ENCODE results near the gene ATPAF2.

Gene ATPAF2

GRCh38 chr17:17985153-17985552 lies 53.8 kb downstream of the ATPAF2 start:
- FAIRE-seq: no peak

- no peak for FAIRE-seq
Measured at GRCh38 chr17:17983776-17984175, 55.2 kb downstream of the ATPAF2 start.

DNA sequence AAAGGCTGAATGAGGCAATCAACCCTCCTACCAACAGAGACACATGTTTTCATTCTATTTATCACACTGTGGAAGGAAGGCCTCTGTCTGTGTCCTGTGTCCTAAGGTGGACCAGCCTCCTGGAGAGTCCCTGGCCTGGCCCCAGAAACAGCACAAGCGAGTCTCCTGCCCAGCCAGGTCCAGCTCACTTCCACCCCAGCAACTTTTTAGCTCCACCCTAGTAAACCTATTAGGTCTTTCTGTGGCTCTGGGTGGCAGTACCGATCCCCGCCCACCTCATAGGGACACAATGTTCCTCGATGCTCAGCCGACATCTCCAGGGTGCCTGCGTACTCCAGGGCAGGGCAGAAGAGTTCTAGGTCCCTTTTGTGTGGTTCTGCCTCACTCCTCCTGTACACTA lies 55.6 kb downstream of the ATPAF2 start:
- FAIRE-seq: no peak

DNA sequence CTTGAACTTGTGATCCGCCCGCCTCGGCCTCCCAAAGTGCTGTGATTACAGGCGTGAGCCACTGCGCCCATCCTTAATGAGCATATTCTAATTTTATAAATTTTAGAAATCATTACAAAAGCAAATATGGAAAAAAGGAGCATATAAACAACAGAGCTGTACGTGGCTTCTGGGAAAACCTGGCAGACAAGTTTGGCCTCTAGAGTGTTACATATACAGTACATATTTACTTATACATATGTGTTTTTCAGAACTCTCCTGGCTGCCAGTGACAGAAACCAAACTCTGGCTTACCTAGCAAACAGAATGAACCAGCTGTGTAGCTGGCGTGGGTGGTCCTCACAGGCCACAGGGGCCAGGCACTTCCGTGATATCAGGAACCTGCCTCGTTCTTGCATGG lies 56.2 kb downstream of the ATPAF2 start:
- FAIRE-seq: no peak

GRCh38 chr17:17981330-17981729 lies 57.6 kb downstream of the ATPAF2 start:
- FAIRE-seq: no peak

- no peak for FAIRE-seq
Measured at GRCh38 chr17:17979778-17980177, 59.2 kb downstream of the ATPAF2 start.

DNA sequence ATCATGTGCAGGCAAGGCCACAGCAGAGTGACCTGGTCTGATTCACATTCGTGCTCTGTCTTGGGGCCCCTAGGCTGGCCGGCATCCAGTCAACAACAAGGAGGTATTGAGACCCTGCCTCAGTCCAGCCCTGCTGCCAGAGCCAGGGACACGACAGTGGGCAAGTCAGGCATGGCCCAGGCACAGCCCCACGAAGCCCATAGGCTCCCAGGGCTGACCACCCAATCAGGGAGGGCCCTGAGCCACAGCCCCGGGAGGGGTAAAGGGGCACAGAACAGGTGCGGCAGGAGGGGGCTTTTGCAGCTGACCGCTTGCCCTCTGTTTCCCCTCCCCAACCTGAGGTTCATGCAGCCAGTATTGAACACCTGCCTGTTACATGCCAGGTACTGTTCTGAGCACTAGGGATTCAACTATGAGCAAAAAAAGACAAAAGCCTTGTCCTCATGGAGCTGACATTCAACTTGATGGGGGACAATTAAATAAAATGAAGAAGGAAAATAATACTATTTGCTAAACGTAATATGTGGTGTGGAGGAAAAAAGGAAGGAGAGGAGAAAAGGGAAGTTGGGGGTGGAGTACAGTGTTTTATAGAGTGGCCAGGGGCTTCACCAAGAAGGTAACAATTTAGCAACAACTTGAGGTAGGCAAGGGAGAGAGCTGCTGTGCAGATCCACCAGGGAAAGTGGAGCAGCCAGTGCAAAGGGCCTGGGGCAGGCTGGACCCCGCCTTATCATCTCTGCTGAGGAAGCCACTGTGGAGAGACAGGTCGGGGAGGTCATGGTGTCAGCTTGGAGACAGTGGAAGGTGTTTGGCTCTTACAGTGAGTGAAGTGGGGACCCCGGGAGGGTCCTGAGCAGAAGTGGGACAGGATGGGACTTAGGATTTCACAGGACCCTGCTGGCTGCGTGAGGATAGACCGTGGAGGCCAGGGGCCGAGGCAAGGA lies 60.2 kb downstream of the ATPAF2 start:
- no peak for FAIRE-seq

GRCh38 chr17:17976931-17977570 lies 61.9 kb downstream of the ATPAF2 start:
- no peak for FAIRE-seq

DNA sequence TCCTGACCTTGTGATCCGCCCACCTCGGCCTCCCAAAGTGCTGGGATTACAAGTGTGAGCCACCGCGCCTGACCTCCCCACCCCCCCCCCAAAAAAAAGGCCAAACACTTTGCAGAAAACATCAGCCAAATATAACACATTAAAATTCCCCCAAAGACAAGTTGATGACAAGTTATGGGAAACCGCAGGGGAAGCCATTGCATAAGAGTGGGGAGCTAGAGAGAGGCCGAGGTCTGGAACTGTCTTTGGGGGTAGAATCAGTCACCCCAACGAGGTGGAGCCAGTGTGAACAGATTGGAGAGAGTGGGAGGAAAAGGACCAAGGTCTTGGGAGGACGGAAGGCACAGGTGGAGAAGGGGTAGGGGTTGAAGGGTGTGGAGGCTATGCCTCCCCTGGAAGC lies 63.5 kb downstream of the ATPAF2 start:
- FAIRE-seq: no peak

GRCh38 chr17:17972952-17973254 lies 66.1 kb downstream of the ATPAF2 start:
- FAIRE-seq: no peak

DNA sequence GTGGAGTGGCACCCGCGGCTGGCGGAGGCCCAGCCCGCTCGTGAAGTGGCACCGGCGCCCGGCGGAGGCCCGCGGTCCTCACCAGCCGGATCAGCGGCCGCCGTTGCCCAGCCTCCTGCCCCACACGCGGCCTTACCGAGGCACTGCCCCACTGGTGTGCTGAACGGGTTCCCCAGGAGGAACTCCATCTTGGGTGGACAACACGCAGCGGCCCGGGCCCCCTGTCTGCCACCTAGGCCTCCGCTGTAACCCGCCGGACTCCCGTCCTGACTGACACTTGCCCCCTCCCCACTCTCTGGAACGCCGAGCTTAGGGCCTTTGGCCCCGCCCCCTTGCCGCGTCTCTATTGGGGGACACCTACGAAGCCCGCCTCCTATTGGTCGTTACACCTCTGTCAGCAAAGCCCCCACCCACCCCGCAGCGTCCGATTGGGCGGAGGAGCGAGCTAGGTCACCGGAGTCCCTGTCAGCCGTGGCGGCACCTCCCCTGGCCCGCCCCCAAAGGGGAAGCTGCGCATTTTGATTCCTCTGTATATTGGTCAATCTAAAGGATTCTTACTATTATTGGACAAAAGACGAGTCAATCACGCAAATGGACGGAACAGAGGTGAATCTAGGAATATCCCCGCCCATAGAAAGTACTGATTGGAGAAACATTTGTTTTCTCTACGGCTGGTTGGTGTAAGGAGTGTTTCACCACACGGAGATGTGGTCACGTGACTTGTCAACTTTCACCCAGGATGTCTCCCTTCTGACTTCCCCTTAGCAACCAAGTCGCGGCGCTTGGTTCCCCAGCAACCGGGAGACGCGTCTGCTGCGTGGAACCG lies 66.6 kb downstream of the ATPAF2 start, which contains the start of the genes DRC3 and TOM1L2:
Gene DRC3, plus strand, starts transcription at position 737 of the 826 bp plus-strand sequence. CDS start 4,737 bp downstream, outside the sequence.
Gene TOM1L2, minus strand, starts transcription at position 275 of the 826 bp plus-strand sequence. Its CDS starts 87 bp downstream, at position 188.
- peak; percentile 100 for FAIRE-seq

- FAIRE-seq: no peak
Measured at GRCh38 chr17:17971431-17972125, 67.4 kb downstream of the ATPAF2 start.

GRCh38 chr17:17970699-17971430 lies 68.1 kb downstream of the ATPAF2 start:
- no peak for FAIRE-seq

All from endometrium (tissue), 2 donors.